GM06990 (cell line): ENCODE data around the gene MAB21L3.

Experiments
- DNase-seq: peaks from one replicate; pipeline ENCODE4 v3.0.0-alpha.2; 2011; ENCODE audit not compliant: insufficient read length; ENCODE audit errors: extremely low read depth
- H3K27me3 ChIP-seq: replicated peaks from 2 replicates; pipeline ENCODE4 v1.6.0; 2011; ENCODE audit warnings: low read length; ENCODE audit not compliant: control insufficient read depth, insufficient read depth
- H3K36me3 ChIP-seq: 2 replicates; pipeline ENCODE4 v1.5.1; 2011; ENCODE audit warnings: low read length; ENCODE audit not compliant: control insufficient read depth, insufficient read depth
- H3K4me3 ChIP-seq: replicated peaks from 2 replicates; pipeline ENCODE4 v1.5.1; 2011; ENCODE audit warnings: low read depth, mild to moderate bottlenecking, control low read depth, low read length
- TF ChIP-seq, protein P1 (sequence below): IDR thresholded peaks from 2 replicates; pipeline ENCODE4 v1.5.1; 2011; ENCODE audit warnings: low read length, control low read depth, mild to moderate bottlenecking, inconsistent platforms; ENCODE audit not compliant: insufficient read depth, poor library complexity, severe bottlenecking

The MAB21L3 gene

DNA sequence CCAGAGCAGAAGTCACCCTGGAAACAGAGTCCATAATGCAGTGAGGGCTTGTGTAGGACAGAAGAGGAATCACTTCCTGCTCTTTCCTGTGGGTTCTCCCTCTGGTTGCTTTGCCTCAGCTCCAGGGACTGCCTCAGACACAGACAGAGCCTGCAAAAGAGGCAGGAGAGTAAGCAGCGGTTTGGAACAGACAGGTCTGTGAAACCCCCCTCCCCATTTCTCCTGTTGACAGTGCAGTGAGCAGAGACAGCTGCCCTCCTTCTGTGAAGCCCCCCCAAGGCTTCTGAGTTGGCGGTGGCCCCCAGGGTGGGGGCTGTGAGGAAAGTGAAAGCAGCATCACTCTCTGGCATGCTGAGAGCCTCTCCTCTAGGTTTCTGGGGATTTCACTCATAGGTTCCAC lies 53.0 kb downstream of the MAB21L3 start:
- Histone ChIP-seq H3K36me3 (no peaks in the 10 kb centered on the region), H3K27me3 (peaks cover 1% of the 10 kb centered on the region; the same call in 1 of the 2 replicates), H3K4me3 (no peak overlapping the region)
- no peak for DNase-seq
- TF ChIP-seq, protein P1, sequence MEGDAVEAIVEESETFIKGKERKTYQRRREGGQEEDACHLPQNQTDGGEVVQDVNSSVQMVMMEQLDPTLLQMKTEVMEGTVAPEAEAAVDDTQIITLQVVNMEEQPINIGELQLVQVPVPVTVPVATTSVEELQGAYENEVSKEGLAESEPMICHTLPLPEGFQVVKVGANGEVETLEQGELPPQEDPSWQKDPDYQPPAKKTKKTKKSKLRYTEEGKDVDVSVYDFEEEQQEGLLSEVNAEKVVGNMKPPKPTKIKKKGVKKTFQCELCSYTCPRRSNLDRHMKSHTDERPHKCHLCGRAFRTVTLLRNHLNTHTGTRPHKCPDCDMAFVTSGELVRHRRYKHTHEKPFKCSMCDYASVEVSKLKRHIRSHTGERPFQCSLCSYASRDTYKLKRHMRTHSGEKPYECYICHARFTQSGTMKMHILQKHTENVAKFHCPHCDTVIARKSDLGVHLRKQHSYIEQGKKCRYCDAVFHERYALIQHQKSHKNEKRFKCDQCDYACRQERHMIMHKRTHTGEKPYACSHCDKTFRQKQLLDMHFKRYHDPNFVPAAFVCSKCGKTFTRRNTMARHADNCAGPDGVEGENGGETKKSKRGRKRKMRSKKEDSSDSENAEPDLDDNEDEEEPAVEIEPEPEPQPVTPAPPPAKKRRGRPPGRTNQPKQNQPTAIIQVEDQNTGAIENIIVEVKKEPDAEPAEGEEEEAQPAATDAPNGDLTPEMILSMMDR = no peak

DNA sequence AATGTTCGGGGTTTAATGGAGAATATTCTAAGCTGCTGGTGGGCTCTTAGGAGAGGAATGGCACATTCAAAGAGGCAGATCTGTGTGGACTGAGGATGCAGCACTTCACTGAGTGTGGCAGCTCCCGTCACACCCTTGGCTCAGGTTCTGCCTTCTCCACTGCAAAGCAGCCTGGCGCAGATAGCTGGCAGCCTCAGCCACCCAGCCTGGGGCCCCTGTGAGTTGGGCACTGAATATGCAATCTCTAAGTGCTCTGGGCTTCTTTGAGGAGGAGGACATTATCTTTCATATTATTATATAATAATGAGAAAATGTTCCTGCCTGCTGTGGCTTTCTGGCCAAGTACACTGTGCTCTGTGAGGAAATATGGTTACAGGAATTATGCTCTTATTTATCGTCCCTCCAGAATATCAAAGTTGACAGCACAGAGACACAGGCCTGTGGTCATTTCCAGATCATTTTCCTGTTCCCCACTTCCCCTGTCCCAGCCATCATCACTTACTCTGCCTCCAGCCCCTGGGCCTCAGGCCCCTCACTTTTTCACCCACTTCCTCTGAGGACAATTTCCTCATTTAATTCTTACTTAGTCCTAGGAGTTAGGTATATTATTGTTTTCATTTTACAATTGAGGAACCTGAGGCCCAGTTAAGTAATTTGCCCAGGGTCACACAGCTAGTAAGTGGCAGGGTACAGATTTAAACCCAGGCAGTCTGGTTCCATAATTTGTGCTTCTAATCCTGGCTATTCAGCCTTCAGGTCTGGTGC lies 53.6 kb downstream of the MAB21L3 start:
- Histone ChIP-seq H3K27me3 (peaks cover 1% of the 10 kb centered on the region; the same call in 1 of the 2 replicates), H3K36me3 (no peaks in the 10 kb centered on the region), H3K4me3 (no peak overlapping the region)
- TF ChIP-seq, protein P1 = no peak
- no peak for DNase-seq

DNA sequence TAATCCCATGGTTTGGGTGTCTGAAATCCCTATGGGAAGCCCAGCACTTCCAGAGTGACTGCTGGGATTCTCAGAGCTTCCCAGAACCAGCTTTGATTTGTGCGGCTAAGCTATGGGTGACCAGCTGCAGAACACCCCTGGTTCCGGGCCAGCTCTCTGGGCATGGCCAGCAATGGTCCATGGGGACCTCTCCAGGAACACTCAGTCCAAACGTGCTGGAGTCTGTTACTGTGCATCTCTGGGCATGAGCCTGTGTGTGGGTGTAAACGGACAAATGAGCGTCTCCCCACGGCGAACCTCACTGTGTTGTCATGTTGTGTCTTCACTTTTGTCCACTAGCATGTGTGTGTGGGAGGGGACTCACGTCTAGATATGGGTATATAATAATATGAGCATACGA lies 54.4 kb downstream of the MAB21L3 start:
- DNase-seq = no peak

DNA sequence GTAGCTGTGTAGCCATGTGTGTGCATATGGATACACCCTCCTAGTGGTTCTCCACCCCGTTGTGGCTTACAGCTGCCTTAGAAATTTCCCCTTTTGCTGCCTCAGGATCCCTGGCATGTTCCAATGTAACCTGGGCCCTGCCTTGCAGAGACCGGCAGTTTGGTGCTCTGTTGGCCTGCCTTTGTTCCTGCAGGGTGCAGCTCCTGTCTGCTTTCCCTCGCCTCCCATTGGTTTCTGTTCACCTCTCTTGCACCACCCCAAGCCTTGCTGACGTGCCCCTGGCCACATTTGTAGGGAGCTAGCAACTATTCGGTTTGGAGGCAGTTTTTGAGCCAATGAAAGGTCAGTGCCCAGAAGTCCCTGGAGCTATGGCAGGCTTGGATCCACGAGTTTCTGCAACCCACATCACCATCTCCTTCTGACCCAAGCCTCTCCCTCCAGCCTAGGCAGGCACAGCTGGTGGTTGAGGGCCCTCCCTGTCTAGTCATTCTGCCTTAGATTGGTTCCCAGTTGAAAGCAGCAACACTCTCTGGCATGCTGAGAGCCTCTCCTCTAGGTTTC lies 54.9 kb downstream of the MAB21L3 start:
- TF ChIP-seq, protein P1 = no peak
- H3K36me3 ChIP-seq = no peaks in the 10 kb centered on the region
- peaks cover 1% of the 10 kb centered on the region; the same call in 1 of the 2 replicates for H3K27me3 ChIP-seq
- no peak for DNase-seq
- no peak overlapping the region for H3K4me3 ChIP-seq

More for the DNA sequence above, 54.4 kb downstream of the MAB21L3 start:
- Histone ChIP-seq H3K36me3 (no peaks in the 10 kb centered on the region), H3K27me3 (peaks cover 1% of the 10 kb centered on the region; the same call in 1 of the 2 replicates), H3K4me3 (no peak overlapping the region)
- TF ChIP-seq, protein P1 = no peak

DNA sequence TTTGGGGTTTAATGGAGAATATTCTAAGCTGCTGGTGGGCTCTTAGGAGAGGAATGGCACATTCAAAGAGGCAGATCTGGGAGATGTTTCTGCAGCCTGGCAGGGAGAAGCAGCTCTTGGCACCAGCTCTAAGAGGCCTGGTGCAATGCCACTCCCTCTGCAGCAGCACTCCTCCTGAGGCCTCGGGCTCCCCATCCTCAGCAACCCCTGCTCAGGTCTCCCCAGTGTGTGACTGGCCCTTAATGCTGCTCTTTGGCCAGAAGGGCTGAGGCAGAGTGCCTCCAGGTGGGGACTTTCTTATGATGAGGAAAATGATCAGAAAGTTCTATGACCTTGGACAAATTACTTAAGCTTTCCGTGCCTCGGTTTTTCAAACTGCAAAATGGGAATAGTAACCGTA lies 55.5 kb downstream of the MAB21L3 start:
- no peak for DNase-seq
- no peak overlapping the region for H3K4me3 ChIP-seq
- no peaks in the 10 kb centered on the region for H3K36me3 ChIP-seq
- TF ChIP-seq, protein P1 = no peak
- peaks cover 1% of the 10 kb centered on the region; the same call in 1 of the 2 replicates for H3K27me3 ChIP-seq
